ENCODE data around the gene UPK3BL1.
"Not testable (repeated sequence)": the region's sequence is repeated elsewhere in the genome, so short reads cannot be mapped to it uniquely, and the experiment has no call there.

UPK3BL1 gene

GRCh38 chr7:102627271-102627904, 15.2 kb downstream of the UPK3BL1 start:
- DNase-seq = not testable (repeated sequence)

DNA sequence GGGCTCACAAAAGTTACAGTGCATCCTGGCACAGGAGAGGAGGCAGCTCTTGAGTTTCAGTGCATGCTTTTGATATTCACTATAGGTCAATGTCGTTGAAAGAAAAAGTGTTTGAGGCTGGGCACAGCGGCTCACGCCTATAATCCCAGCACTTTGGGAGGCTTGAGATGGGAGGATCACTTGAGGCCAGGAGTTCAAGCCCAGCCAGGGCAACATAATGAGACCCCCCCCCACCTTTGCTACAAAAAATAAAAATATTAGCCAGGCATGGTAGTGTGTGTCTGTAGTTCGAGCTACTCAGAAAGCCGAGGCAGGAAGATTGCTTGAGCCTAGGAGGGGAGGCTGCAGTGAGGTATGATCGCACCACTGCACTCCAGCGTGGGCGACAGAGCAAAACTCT, 24.5 kb downstream of the UPK3BL1 start:
- not testable (repeated sequence) for DNase-seq

- not testable (repeated sequence) for DNase-seq
Measured at GRCh38 chr7:102616507-102617125, 26.0 kb downstream of the UPK3BL1 start, which contains the start of gene RASA4. Gene RASA4, minus strand, starts transcription at chr7:102616756. Its CDS starts 67 bp downstream, at chr7:102616689.

GRCh38 chr7:102615930-102616329, 26.7 kb downstream of the UPK3BL1 start:
- DNase-seq = not testable (repeated sequence)

- not testable (repeated sequence) for DNase-seq
Measured at GRCh38 chr7:102614873-102615272, 27.7 kb downstream of the UPK3BL1 start.

DNA sequence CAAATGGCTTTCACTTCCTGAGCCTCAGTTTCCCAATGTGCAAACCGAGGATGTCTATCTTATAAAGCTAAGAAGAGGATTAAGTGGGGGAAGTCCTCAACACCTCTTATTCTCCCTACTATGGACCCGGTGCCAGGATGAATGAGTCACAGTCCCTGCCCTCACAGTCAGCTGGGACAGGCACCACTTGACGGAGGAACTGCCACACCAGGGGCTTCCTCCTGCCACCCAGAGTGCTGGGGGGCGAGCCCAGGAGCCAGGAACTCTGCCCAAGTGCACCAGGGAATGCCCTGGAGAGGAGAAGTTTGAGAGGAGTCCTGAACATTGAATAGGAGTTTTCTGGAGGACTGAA, 28.3 kb downstream of the UPK3BL1 start:
- not testable (repeated sequence) for DNase-seq

GRCh38 chr7:102613575-102614345, 28.8 kb downstream of the UPK3BL1 start:
- DNase-seq = not testable (repeated sequence)

- not testable (repeated sequence) for DNase-seq
Measured at GRCh38 chr7:102611675-102612325, 30.8 kb downstream of the UPK3BL1 start.

GRCh38 chr7:102611013-102611674, 31.4 kb downstream of the UPK3BL1 start:
- DNase-seq = not testable (repeated sequence)

- DNase-seq = not testable (repeated sequence)
Measured at GRCh38 chr7:102610441-102610840, 32.1 kb downstream of the UPK3BL1 start.

DNA sequence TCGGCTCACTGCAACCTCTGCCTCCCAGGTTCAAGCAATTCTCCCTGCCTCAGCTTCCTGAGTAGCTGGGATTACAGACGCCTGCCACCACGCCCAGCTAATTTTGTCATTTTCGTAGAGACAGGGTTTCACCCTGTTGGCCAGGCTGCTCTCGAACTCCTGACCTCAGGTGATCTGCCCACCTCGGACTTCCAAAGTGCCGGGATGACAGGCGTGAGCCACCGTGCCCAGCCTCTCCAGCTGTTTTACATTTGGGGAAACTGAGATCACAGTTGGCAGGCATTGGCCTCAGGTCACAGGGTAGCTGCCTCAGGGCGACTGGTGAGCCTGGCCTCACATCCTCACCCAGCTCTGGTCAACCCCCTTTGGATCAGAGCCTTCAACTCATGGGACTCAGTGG, 32.9 kb downstream of the UPK3BL1 start:
- not testable (repeated sequence) for DNase-seq

- not testable (repeated sequence) for DNase-seq
Measured at GRCh38 chr7:102606848-102607247, 35.7 kb downstream of the UPK3BL1 start.

DNA sequence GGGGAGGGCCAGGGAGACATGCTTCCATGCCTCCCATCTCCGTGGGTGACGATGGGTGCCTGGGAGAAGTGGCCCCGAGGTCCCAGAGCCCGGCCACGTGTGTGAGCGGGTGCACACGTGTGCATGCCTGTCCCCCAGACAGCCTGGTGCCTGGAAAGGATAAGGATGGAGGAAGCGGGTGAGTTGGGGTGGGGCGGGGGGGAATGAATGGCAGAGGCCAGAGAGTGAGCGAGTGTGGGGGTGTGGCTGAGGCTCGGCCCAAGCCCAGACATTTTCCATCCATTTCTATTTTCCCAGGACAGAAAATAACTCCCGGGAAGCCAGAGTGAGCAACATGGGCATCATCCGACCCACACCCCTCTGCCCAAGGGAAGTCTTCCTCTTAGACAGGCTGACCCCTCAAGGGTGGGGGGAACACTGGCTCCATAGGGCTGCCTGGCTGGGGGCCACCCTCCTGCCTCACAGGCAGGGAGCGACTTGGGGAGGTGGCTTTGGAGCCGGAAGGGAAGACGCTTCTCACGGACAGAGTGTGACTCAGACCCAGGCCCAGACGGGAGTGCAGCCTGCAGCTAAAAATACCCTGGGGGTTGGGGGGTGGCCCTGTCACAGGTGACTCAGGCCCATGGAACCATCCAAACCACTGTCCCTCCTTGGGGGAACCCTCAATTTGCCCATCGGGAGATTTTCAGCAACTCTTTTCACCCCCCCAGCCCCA, 38.0 kb downstream of the UPK3BL1 start:
- DNase-seq = not testable (repeated sequence)

DNA sequence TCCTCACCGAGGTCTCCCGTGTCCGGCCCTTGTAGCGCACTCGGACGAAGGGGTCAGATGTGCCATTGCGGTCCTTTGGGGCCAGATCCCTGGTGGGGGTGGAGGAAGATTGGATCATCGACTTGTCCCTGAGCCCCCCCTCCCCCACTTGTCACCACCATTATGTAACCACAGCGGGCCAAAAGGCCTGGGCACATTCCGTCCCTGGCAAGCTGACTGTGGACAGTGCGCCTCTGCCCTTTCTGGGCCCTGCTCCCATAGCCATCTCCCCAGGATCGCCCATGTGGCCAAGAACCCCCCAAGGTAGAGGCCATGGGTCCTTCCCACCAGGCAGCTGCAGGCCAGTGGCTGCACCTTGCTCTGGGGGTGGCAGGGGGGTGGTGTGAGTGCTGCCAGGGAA, 40.3 kb downstream of the UPK3BL1 start:
- not testable (repeated sequence) for DNase-seq

- DNase-seq = not testable (repeated sequence)
Measured at GRCh38 chr7:102599699-102600098, 42.9 kb downstream of the UPK3BL1 start.

- not testable (repeated sequence) for DNase-seq
Measured at GRCh38 chr7:102596036-102596435, 46.6 kb downstream of the UPK3BL1 start.

DNA sequence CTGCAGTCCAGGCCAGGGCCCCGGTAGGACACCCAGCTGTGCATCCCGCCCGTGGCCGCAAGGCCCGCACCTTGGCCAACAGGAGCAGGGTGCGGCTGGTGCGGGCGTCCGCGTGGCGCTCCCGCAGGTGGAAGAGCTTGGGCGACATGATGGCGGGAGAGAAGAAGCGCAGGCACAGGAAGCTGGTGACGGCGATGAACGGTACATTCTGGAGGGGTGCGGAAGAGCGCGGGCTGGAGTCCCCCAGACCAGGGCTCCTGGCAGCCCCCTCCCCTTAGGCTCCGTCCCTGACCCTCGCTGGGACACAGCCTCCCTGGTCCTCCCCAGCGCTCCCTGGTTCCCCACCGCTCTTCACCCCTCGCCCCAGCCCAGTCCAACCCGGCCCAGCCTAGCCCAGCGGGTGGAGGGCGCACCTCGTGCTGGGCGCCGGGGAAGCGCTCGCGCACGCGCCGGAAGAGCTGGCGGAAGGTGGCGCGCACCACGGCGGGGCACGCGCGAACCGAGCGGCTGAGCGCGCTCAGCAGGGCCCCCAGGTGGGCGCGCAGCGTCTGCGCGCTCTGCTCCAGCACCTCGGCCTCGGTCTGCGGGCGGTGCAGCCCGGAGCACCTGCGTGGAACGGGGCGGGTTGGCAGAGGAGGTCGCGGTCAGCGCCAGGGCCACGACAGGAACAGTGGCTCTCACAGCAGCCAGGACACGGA, 48.8 kb downstream of the UPK3BL1 start:
- not testable (repeated sequence) for DNase-seq

DNA sequence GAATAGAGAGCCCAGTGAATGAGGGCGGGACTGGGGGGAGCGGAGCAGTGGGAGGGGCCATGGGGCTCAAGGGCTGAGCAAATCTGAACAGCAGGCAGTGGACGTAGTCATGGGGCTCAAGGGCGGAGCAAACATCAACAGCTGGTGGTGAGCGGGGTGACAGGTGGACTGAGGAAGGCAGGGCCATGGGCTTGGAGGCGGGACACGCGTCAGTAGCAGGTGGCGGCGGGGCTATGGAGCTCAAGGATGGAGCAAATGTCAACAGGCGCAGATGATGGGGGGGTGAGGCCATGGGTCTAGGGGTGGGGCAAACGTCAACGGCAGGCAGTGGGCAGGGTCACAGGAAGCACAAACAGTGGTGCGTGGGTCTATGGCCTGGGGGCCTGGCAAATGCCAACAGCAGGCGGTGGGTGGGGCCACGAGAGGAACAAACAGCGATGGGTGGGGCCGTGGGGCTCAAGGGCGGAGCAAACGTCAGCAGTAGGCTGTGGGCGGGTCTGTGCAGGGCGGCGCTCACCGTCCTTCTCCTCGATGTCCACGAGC, 50.0 kb downstream of the UPK3BL1 start:
- DNase-seq = not testable (repeated sequence)

GRCh38 chr7:102589857-102590256, 52.7 kb downstream of the UPK3BL1 start:
- DNase-seq = not testable (repeated sequence)
